GM20000 (cell line): ENCODE data around the gene TBC1D1.

Experiments used
- DNase-seq: peaks from one replicate; pipeline ENCODE4 v3.0.0; 2012; ENCODE audit warnings: low spot score
- TF ChIP-seq, protein P1 (sequence below): IDR thresholded peaks from 2 replicates; pipeline ENCODE4 v1.5.1; 2012; ENCODE audit warnings: mild to moderate bottlenecking, control low read depth; ENCODE audit errors: extremely low read depth, missing control alignments

The TBC1D1 gene

DNA sequence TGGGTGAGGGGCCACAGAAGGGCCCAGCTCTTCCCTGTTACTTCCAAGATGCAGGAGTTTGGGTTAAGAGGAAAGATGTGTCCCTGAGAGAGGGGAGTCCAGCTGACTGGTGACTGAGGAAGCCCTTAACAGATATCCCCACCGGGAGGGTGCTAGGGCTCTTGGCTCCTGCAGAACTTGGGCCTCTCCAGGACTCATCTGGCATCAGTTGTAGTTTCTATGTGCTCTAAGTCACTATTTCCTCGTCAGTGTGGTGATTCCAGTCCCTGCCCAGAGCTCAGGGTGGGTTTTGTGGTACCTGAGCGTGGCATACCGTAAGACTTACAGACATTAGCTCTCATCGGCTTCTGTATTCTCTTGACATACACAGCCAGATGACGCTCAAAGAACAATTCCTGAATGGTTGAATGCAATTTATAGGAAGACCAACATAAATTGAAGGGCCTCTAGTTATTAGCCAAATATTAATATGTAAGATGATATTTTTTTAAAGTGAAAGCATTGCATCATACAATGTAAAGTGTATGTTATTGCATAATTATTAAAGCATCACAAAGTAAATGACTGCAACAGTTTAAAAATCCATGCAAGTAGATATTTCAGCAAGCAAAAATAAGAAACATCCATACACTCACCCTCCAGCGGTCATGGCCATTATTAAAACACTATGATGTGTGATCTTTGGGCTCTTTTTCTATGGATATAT lies 264.9 kb downstream of the TBC1D1 start:
- no peak for DNase-seq
- TF ChIP-seq, protein P1, sequence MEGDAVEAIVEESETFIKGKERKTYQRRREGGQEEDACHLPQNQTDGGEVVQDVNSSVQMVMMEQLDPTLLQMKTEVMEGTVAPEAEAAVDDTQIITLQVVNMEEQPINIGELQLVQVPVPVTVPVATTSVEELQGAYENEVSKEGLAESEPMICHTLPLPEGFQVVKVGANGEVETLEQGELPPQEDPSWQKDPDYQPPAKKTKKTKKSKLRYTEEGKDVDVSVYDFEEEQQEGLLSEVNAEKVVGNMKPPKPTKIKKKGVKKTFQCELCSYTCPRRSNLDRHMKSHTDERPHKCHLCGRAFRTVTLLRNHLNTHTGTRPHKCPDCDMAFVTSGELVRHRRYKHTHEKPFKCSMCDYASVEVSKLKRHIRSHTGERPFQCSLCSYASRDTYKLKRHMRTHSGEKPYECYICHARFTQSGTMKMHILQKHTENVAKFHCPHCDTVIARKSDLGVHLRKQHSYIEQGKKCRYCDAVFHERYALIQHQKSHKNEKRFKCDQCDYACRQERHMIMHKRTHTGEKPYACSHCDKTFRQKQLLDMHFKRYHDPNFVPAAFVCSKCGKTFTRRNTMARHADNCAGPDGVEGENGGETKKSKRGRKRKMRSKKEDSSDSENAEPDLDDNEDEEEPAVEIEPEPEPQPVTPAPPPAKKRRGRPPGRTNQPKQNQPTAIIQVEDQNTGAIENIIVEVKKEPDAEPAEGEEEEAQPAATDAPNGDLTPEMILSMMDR: no peak

DNA sequence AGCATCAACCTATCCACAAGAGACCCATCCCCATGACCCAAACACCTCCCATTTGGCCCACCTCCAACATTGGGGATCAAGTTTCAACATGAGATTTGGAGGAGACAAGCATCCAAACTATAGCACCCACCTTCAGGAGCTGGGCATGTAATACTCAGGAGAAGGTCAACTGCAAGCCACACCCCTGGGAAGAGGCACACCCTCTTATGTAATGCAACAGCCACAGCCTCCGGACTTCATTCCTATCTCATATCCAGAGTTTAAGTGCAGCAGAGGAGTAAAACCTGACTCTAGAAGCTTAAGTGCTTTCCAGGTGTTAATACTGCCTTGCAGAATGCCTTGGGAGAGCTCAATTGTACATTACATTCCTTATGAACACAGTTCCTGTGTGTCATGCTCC lies 266.7 kb downstream of the TBC1D1 start:
- TF ChIP-seq, protein P1: no peak

DNA sequence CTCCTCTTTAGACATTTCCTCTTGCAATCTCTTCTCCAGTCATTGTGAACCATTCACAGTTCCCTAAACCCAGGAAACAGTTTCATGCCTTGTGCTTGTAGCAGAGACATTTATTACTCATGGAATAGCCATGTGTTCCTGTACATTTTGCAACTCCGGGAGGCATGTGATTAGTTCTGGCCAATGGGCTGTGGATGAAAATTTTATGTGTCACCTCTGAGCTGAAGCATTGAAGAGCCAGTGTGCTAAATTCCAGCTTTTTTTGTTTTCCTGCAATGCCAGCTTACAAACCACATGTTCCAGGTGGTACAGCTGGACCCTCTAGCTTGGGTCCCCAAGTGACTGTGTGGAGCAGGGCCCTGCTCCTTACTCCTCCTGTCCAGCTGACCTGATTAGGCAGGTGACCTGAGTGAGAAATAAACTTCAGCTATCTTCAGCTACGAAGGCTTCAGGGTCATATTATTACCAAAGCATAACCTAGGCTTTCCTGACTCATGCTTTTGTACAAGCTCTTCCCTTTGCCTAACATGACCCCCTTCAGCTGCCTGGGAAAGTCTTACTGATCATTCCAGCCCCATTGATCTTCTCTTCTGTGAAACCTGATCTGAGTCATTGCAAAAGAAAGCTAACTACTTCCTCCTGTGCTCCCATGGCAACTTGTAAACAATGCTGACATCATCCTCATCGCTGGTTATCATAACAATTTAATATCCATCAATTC lies 269.8 kb downstream of the TBC1D1 start:
- TF ChIP-seq, protein P1: no peak
- DNase-seq: peak; percentile 81

More for the DNA sequence above, 266.7 kb downstream of the TBC1D1 start:
- no peak for DNase-seq

DNA sequence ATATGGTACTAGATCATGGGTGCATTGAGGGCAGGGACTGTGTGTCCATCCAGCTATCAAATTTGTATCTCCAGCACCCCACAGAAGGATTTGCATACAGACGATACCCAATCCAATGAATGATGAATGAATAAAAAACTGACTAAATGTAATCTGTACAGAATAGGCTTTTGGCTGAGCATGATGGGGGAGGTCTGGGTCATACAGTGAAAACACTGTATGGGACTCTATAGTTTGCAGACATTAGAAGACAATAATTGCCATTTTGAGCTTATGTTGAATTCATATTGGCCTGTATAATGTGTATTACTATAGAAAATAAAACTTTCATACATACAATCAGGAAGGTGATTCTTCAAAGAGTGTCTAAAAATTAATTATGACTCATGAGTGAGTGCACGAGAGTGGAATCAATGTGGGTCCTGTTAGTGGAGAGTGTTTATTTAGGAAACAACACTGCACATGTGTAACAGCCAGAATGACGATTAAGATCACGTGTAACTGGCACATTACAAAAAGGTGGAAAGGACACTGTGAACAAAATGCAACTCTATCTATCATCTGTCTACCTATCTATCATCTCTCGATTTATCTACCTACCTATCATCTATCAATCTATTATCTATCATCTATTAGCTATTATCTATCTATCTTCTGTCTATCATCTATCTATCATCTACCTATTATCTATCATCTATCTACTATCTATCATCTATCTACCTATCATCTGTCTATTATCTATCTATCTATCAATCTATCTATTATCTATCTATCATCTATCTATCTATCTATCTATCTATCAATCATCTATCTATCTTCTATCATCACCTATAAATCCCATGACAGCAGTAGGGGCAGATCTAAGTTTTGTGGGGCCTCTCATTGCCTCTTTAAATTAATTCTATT lies 270.6 kb downstream of the TBC1D1 start:
- TF ChIP-seq, protein P1: no peak
- no peak for DNase-seq

DNA sequence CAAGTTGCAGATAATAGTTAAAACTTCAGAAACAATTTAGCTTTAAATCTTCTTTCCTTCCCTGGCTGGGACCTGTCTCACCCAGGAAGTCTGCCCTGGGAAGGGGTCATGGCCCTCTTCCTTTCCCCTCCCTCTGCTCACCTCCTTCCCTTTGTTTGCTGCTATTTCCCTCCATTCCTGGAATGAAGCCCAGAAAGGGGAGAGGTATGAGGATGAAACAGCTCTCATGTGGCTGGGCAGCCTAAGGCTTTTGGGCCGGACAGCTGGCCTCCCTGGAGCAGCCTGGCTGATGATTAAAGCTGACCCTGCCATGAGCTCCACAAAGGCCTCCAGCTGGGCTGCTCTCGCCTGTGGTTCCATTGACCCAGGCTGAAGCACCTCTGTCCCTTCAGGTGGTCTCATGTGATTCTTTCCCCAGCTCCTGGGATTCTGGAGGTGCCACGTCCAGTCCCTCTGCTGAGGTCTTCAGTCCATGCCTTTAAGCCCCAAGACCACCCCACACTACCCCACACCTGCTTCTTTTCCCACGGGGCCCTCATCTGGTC lies 271.4 kb downstream of the TBC1D1 start:
- no peak for DNase-seq
- TF ChIP-seq, protein P1: no peak

DNA sequence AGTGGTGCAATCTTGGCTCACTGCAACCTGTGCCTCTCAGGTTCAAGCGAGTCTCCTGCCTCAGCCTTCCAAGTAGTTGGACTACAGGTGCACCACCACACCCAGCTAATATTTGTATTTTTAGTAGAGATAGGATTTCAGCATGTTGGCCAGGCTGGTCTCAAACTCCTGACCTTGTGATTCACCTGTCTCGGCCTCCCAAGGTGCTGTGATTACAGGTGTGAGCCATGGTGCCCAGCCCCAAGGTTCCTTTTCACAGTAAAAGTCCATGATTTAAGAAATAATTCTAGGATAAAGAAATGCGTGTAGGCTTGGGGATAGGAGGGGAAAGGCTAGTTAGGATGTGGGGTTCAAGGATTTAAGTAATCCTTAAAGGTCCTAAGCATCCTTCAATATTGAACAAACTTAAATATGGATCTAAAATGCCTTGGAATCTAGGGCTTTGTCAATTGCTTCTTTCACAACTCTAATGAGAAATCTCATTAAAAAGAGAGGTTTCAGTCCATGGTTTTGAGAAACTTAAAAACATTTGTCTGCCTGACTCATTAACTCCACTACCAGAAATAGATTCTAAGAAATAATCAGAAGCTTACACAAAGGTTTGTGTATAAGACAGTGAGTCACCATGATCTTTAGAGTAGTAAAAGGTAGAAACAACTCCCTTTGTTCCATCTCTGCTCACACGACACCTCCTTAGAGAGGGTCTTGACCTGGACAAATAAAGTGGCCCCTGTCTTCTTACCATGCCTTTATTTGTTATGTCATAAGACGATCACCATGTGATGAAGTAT lies 272.5 kb downstream of the TBC1D1 start:
- TF ChIP-seq, protein P1: no peak
- DNase-seq: no peak
